SK-N-SH (cell line): ENCODE data around the gene TMPRSS12. TPM values are rescaled to one million over a fixed set of nuclear protein-coding genes. Genes with fewer than 3 reads are reported as not detected.

ENCODE experiments used
- CTCF ChIA-PET: fragments of 300-600, 350-600 bp; formaldehyde crosslinking; extraction: SDS; loops from one replicate; lab custom pipeline; 2021; lab: Yijun Ruan, JAX
- POLR2A ChIA-PET: fragments of 350-600 bp; sonication (Branson Sonifier 250); formaldehyde crosslinking; extraction: SDS; loops from one replicate; lab custom pipeline; 2020; ENCODE audit warnings: antibody characterized with exemption, inconsistent platforms; lab: Yijun Ruan, JAX
- DNase-seq: peaks from one replicate; pipeline ENCODE4 v3.0.0; 2012
- H2AFZ ChIP-seq: fragments of 200-600 bp; sonication (generic); 2 replicates; pipeline ENCODE4 v1.8.1; 2016; ENCODE audit warnings: antibody characterized with exemption, mild to moderate bottlenecking, low read depth
- H3F3A ChIP-seq: fragments of 200-600 bp; sonication (generic); replicated peaks from 2 replicates; pipeline ENCODE3; 2016; ENCODE audit warnings: antibody characterized with exemption, mild to moderate bottlenecking; ENCODE audit not compliant: insufficient read depth
- H3K27ac ChIP-seq, 2 experiments: fragments of 200-500 bp in 1 of 2; fragments of 200-600 bp in 1 of 2; sonication (Bioruptor generic) in 1 of 2; sonication (generic), shearing (Covaris generic) in 1 of 2; 2 replicates each; pipeline versions ENCODE4 v1.5.1 to v1.6.1; 2014 to 2016; ENCODE audit warnings: low read depth in 2 of 2, inconsistent platforms in 1 of 2, low read length in 1 of 2, mild to moderate bottlenecking in 1 of 2, mixed read lengths in 1 of 2
- H3K27me3 ChIP-seq: fragments of 200-600 bp; sonication (generic), shearing (Covaris generic); 2 replicates; pipeline ENCODE4 v1.6.1; 2016; ENCODE audit warnings: mixed run types; ENCODE audit not compliant: insufficient read depth
- H3K36me3 ChIP-seq, 2 experiments: fragments of 200-500 bp in 1 of 2; fragments of 200-600 bp in 1 of 2; sonication (Bioruptor generic) in 1 of 2; sonication (generic) in 1 of 2; replicated peaks in 1 of 2; 2 replicates each; pipeline versions ENCODE3 to v1.5.1; 2014 to 2016; ENCODE audit warnings: low read length in 1 of 2, mild to moderate bottlenecking in 1 of 2; ENCODE audit not compliant: insufficient read depth in 2 of 2, control insufficient read depth in 1 of 2
- H3K4me1 ChIP-seq, 2 experiments: fragments of 200-500 bp in 1 of 2; fragments of 200-600 bp in 1 of 2; sonication (Bioruptor generic) in 1 of 2; sonication (generic), shearing (Covaris generic) in 1 of 2; 2 replicates each; pipeline versions ENCODE4 v1.5.1 to v1.6.1; 2014 to 2016; ENCODE audit warnings: low read depth in 1 of 2, low read length in 1 of 2, mixed run types in 1 of 2; ENCODE audit not compliant: insufficient read depth in 2 of 2, control insufficient read depth in 1 of 2
- H3K4me2 ChIP-seq: fragments of 200-600 bp; sonication (generic), shearing (Covaris generic); 2 replicates; pipeline ENCODE4 v1.6.1; 2017; ENCODE audit warnings: mixed run types
- H3K4me3 ChIP-seq, 2 experiments: fragments of 200-500 bp in 1 of 2; fragments of 200-600 bp in 1 of 2; sonication (Bioruptor generic) in 1 of 2; sonication (generic), shearing (Covaris generic) in 1 of 2; 2 replicates each; pipeline versions ENCODE4 v1.5.1 to v1.8.1; 2014 to 2016; ENCODE audit warnings: low read depth in 2 of 2, inconsistent platforms in 1 of 2, low read length in 1 of 2, mild to moderate bottlenecking in 1 of 2, mixed read lengths in 1 of 2, moderate library complexity in 1 of 2
- H3K79me2 ChIP-seq: fragments of 200-600 bp; sonication (generic); 2 replicates; pipeline ENCODE4 v1.8.1; 2017; ENCODE audit warnings: mild to moderate bottlenecking; ENCODE audit not compliant: insufficient read depth
- H3K9ac ChIP-seq: fragments of 200-600 bp; sonication (generic); 2 replicates; pipeline ENCODE4 v1.6.1; 2017; ENCODE audit warnings: mixed run types
- H3K9me2 ChIP-seq: fragments of 200-600 bp; sonication (generic); 2 replicates; pipeline ENCODE4 v1.6.1; 2017; ENCODE audit warnings: mixed run types
- H3K9me3 ChIP-seq: fragments of 200-600 bp; sonication (generic); 2 replicates; pipeline ENCODE4 v1.6.1; 2017; ENCODE audit warnings: mixed run types, mild to moderate bottlenecking, moderate library complexity
- H4K20me1 ChIP-seq: fragments of 200-600 bp; sonication (generic); 2 replicates; pipeline ENCODE4 v1.6.1; 2017; ENCODE audit warnings: mild to moderate bottlenecking, mixed run types; ENCODE audit not compliant: insufficient read depth
- CTCF ChIP-seq: fragments of 200-600 bp; sonication (generic); IDR thresholded peaks from 2 replicates; pipeline ENCODE4 v1.6.1; 2017; ENCODE audit warnings: antibody characterized with exemption, mild to moderate bottlenecking, moderate library complexity
- EP300 ChIP-seq, 2 experiments: IDR thresholded peaks; 2 replicates each; pipeline versions ENCODE4 v1.4.0 to v1.6.1; 2012; ENCODE audit warnings: borderline replicate concordance in 1 of 2, low read depth in 1 of 2, low read length in 1 of 2
- EZH2phosphoT487 ChIP-seq: fragments of 200-600 bp; sonication (generic); IDR thresholded peaks from 2 replicates; pipeline ENCODE4 v1.6.1; 2017; ENCODE audit warnings: low read depth, mixed run types, mild to moderate bottlenecking, antibody characterized with exemption, moderate library complexity, borderline replicate concordance
- GABPA ChIP-seq: IDR thresholded peaks from 2 replicates; pipeline ENCODE4 v1.4.0; 2012; ENCODE audit warnings: low read depth, mild to moderate bottlenecking
- IRF3 ChIP-seq: fragments of 150-350 bp; IDR thresholded peaks from 2 replicates; pipeline ENCODE4 v1.6.1; 2016; ENCODE audit warnings: mild to moderate bottlenecking, low read depth, low read length
- MEF2A ChIP-seq: IDR thresholded peaks from 2 replicates; pipeline ENCODE4 v1.4.0; 2012; ENCODE audit warnings: low read depth, borderline replicate concordance
- MXI1 ChIP-seq: IDR thresholded peaks from 2 replicates; pipeline ENCODE4 v1.6.1; 2012; ENCODE audit warnings: mild to moderate bottlenecking, low read depth, low read length, improper control_type of control experiment
- NRF1 ChIP-seq: IDR thresholded peaks from 2 replicates; pipeline ENCODE4 v1.6.1; 2012; ENCODE audit warnings: low read depth, mild to moderate bottlenecking, low read length
- RAD21 ChIP-seq: IDR thresholded peaks from 2 replicates; pipeline ENCODE4 v1.6.1; 2012; ENCODE audit warnings: mild to moderate bottlenecking, low read length
- RFX5 ChIP-seq: IDR thresholded peaks from 2 replicates; pipeline ENCODE4 v1.6.1; 2012; ENCODE audit warnings: mild to moderate bottlenecking, improper control_type of control experiment, low read length
- RXRA ChIP-seq: IDR thresholded peaks from 2 replicates; pipeline ENCODE4 v1.4.0; 2012; ENCODE audit warnings: low read depth, mild to moderate bottlenecking, borderline replicate concordance
- TCF12 ChIP-seq: IDR thresholded peaks from 2 replicates; pipeline ENCODE4 v1.4.0; 2012
- TEAD4 ChIP-seq: IDR thresholded peaks from 2 replicates; pipeline ENCODE4 v1.4.0; 2012; ENCODE audit warnings: mild to moderate bottlenecking, borderline replicate concordance; ENCODE audit not compliant: insufficient read depth
- YY1 ChIP-seq: IDR thresholded peaks from 2 replicates; pipeline ENCODE4 v1.4.0; 2012; ENCODE audit warnings: low read depth, mild to moderate bottlenecking
- WGBS: methylation state at CpG from one replicate; pipeline ENCODE4 v1.1.6; 2017; ENCODE audit warnings: low lambda C conversion rate; 5-methylcytosine and 5-hydroxymethylcytosine counted together
- polyA plus RNA-seq, 3 experiments: library from polyadenylated mRNA; depleted of rRNA; stranded (reverse); fragments of >200 nt; gene quantifications; 2 replicates each; pipeline ENCODE4 v1.2.3, GENCODE V29; 2012
- TF ChIP-seq, protein P1 (sequence below): fragments of 150-350 bp; IDR thresholded peaks from 2 replicates; pipeline ENCODE4 v1.6.1; 2017; ENCODE audit warnings: antibody characterized with exemption, low read length, low read depth, borderline replicate concordance
- TF ChIP-seq, protein P2 (sequence below): IDR thresholded peaks from 2 replicates; pipeline ENCODE4; 2012
- TF ChIP-seq, protein P3 (sequence below): IDR thresholded peaks from 2 replicates; pipeline ENCODE4 v1.4.0; 2012; ENCODE audit warnings: low read depth, borderline replicate concordance
- TF ChIP-seq, protein P4 (sequence below): IDR thresholded peaks from 2 replicates; pipeline ENCODE4 v1.4.0; 2012; ENCODE audit warnings: low read depth, borderline replicate concordance

The TMPRSS12 gene
- polyA plus RNA-seq, 1 of the 3 experiments (the other 2 are of a cell fraction) = not detected

DNA sequence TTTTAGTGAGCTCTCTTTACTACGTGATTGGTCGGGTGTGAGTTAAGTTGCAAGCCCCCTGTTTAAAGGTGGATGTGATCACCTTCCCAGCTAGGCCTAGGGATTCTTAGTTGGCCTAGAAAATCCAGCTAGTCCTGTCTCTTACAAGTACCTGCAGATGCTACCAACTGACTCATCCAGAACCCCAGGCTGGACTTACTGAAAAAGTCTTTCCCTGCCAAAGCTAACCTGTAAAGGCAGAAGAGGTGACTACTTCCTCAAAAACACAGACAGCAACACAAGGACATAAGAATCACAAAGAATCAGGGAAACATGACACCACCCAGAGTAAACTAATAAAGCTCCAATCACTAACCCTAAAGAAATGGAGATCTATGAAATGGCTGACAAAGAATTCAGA, 70.5 kb downstream of the TMPRSS12 start:
- Histone ChIP-seq H3K36me3 (no peaks in the 10 kb centered on the region), H3K27ac (no peak overlapping the region), H4K20me1 (no peaks in the 10 kb centered on the region), H3K27me3 (no peaks in the 10 kb centered on the region), H3K79me2 (no peaks in the 10 kb centered on the region), H3K9me3 (no peaks in the 10 kb centered on the region), H3K4me3 (no peak overlapping the region), H3F3A (no peaks in the 10 kb centered on the region), H3K4me2 (no peak overlapping the region), H3K9ac (no peak overlapping the region), H3K9me2 (no peaks in the 10 kb centered on the region), H2AFZ (no peak overlapping the region), H3K4me1 (no peaks in the 10 kb centered on the region)
- DNase-seq = no peak
- 58% methylated on average over 2 of the region's 2 CpGs for WGBS
- TF ChIP-seq CTCF = no peak
- no peak for TF ChIP-seq YY1
- TF ChIP-seq, protein P1, sequence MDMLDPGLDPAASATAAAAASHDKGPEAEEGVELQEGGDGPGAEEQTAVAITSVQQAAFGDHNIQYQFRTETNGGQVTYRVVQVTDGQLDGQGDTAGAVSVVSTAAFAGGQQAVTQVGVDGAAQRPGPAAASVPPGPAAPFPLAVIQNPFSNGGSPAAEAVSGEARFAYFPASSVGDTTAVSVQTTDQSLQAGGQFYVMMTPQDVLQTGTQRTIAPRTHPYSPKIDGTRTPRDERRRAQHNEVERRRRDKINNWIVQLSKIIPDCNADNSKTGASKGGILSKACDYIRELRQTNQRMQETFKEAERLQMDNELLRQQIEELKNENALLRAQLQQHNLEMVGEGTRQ = no peak
- TF ChIP-seq TCF12 = no peak
- TF ChIP-seq EP300 (IDR thresholded peaks at IDR 0.05; ENCODE audit: borderline replicate concordance in 1 of 2, low read depth in 1 of 2, low read length in 1 of 2) = no peak
- no peak for TF ChIP-seq IRF3
- no peak for TF ChIP-seq NRF1
- TF ChIP-seq EZH2phosphoT487 = no peak
- TF ChIP-seq GABPA = no peak
- no peak for TF ChIP-seq RXRA
- TF ChIP-seq RFX5 = no peak
- no peak for TF ChIP-seq TEAD4
- TF ChIP-seq, protein P2, sequence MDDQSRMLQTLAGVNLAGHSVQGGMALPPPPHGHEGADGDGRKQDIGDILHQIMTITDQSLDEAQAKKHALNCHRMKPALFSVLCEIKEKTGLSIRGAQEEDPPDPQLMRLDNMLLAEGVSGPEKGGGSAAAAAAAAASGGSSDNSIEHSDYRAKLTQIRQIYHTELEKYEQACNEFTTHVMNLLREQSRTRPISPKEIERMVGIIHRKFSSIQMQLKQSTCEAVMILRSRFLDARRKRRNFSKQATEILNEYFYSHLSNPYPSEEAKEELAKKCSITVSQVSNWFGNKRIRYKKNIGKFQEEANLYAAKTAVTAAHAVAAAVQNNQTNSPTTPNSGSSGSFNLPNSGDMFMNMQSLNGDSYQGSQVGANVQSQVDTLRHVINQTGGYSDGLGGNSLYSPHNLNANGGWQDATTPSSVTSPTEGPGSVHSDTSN = no peak
- no peak for TF ChIP-seq RAD21
- no peak for TF ChIP-seq MXI1
- TF ChIP-seq, protein P3, sequence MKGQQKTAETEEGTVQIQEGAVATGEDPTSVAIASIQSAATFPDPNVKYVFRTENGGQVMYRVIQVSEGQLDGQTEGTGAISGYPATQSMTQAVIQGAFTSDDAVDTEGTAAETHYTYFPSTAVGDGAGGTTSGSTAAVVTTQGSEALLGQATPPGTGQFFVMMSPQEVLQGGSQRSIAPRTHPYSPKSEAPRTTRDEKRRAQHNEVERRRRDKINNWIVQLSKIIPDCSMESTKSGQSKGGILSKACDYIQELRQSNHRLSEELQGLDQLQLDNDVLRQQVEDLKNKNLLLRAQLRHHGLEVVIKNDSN = no peak
- TF ChIP-seq, protein P4, sequence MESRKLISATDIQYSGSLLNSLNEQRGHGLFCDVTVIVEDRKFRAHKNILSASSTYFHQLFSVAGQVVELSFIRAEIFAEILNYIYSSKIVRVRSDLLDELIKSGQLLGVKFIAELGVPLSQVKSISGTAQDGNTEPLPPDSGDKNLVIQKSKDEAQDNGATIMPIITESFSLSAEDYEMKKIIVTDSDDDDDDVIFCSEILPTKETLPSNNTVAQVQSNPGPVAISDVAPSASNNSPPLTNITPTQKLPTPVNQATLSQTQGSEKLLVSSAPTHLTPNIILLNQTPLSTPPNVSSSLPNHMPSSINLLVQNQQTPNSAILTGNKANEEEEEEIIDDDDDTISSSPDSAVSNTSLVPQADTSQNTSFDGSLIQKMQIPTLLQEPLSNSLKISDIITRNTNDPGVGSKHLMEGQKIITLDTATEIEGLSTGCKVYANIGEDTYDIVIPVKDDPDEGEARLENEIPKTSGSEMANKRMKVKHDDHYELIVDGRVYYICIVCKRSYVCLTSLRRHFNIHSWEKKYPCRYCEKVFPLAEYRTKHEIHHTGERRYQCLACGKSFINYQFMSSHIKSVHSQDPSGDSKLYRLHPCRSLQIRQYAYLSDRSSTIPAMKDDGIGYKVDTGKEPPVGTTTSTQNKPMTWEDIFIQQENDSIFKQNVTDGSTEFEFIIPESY = no peak
- no peak for TF ChIP-seq MEF2A
- ChIA-PET POLR2A (no interaction called here), CTCF (interaction anchor here (1.7 kb wide), 1 partner anchor 17 kb away, joined by 3 read pairs; no protein-coding TSS in a partner anchor)
